Lower leg skin (tissue), 3 donors: ENCODE measurements around the gene PRKACG.

Experiments
- POLR2A ChIP-seq, 2 donors: fragments of 450-650 bp; IDR thresholded peaks; one replicate each; pipeline ENCODE4 v1.6.1; 2016 to 2017; ENCODE audit warnings: antibody characterized with exemption in 2 of 2, mild to moderate bottlenecking in 1 of 2, moderate library complexity in 1 of 2
- TF ChIP-seq, protein P1 (sequence below), 3 donors: fragments of 450-650 bp; IDR thresholded peaks; one replicate each; pipeline ENCODE4 v1.5.1; 2016; ENCODE audit warnings: antibody characterized with exemption in 3 of 3, mild to moderate bottlenecking in 3 of 3, moderate library complexity in 2 of 3

DNA sequence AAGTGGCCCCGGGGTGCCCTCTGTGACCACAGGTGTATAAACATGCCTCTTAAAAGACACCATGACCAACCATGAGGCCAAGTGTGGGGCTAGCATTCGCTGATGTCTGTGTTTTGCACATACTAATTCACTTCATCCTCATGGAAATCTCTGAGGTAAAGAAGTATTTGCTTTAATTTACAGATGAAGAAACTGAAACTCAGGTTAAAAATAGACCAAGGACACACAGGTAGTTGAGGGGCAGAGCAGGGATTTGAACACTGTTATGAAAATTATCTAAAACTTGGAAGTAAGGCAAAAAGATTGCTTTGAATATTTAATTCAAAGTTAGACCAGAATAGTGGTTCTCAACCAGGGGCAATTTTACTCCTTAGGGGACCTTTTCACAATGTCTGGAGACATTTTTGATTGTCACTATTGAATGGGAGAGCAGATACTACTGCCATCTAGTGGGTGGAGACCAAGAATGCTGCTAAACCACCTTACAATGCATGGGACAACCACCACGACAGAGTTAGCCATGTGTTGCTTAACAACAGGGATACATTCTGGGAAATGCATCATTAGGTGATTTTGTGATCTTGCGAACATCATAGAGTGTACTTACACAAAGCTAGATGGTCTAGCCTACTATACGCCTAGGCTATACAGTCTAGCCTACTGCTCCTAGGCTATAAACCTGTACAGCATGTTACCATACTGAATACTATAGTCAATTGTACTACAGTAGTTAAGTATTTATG lies 13.6 kb upstream of the PRKACG start:
- TF ChIP-seq, protein P1, sequence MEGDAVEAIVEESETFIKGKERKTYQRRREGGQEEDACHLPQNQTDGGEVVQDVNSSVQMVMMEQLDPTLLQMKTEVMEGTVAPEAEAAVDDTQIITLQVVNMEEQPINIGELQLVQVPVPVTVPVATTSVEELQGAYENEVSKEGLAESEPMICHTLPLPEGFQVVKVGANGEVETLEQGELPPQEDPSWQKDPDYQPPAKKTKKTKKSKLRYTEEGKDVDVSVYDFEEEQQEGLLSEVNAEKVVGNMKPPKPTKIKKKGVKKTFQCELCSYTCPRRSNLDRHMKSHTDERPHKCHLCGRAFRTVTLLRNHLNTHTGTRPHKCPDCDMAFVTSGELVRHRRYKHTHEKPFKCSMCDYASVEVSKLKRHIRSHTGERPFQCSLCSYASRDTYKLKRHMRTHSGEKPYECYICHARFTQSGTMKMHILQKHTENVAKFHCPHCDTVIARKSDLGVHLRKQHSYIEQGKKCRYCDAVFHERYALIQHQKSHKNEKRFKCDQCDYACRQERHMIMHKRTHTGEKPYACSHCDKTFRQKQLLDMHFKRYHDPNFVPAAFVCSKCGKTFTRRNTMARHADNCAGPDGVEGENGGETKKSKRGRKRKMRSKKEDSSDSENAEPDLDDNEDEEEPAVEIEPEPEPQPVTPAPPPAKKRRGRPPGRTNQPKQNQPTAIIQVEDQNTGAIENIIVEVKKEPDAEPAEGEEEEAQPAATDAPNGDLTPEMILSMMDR (IDR thresholded peaks at IDR 0.05) = no peak
- TF ChIP-seq POLR2A (IDR thresholded peaks at IDR 0.05) = no peak
